HT1080 (cell line): ENCODE measurements around the gene UBE3B. TPM values are rescaled to one million over a fixed set of nuclear protein-coding genes. Genes with fewer than 3 reads are reported as not detected.

Experiments
- DNase-seq: peaks from one replicate; pipeline ENCODE4 v3.0.0-alpha.2; 2015; ENCODE audit warnings: low read depth
- total RNA-seq: library from RNA; depleted of rRNA; stranded (reverse); fragments of >200 nt; shearing (Covaris generic); gene quantifications from 2 replicates; pipeline ENCODE4 v1.2.3, GENCODE V29; 2014; rRNA removed

Gene UBE3B
- total RNA-seq, 1 experiment from 2014 or later, result 32.2 TPM

GRCh38 chr12:109568486-109568885 lies 91.1 kb downstream of the UBE3B start:
- DNase-seq, result no peak

GRCh38 chr12:109571773-109572505 lies 94.5 kb downstream of the UBE3B start:
- no peak for DNase-seq

- no peak for DNase-seq
These were observed 95.0 kb downstream of the UBE3B start for GRCh38 chr12:109572506-109572845.

GRCh38 chr12:109573029-109573913 lies 95.8 kb downstream of the UBE3B start, which contains the start of the genes MMAB and MVK:
Gene MMAB, minus strand, starts transcription at chr12:109573504. Its CDS starts 24 bp downstream, at chr12:109573480.
Gene MVK, plus strand, starts transcription at chr12:109573794. Its CDS starts 1,029 bp downstream, at chr12:109574823.
- peak; percentile 99 for DNase-seq

- DNase-seq, result no peak
These were observed 96.4 kb downstream of the UBE3B start for GRCh38 chr12:109573914-109574244.

- no peak for DNase-seq
These were observed 98.2 kb downstream of the UBE3B start for GRCh38 chr12:109575683-109576082.

GRCh38 chr12:109577311-109577710 lies 99.9 kb downstream of the UBE3B start:
- no peak for DNase-seq

- DNase-seq, result no peak
These were observed 101.0 kb downstream of the UBE3B start for GRCh38 chr12:109578330-109578927.

GRCh38 chr12:109579639-109580038 lies 102.2 kb downstream of the UBE3B start:
- DNase-seq, result no peak

GRCh38 chr12:109580272-109580671 lies 102.8 kb downstream of the UBE3B start:
- DNase-seq, result no peak

GRCh38 chr12:109580684-109581333 lies 103.4 kb downstream of the UBE3B start:
- DNase-seq, result no peak

- DNase-seq, result no peak
These were observed 103.9 kb downstream of the UBE3B start for GRCh38 chr12:109581334-109581691.

- DNase-seq, result no peak
These were observed 104.4 kb downstream of the UBE3B start for GRCh38 chr12:109581856-109582255.

GRCh38 chr12:109582636-109583035 lies 105.2 kb downstream of the UBE3B start:
- DNase-seq, result peak; percentile 17

- DNase-seq, result no peak
These were observed 106.3 kb downstream of the UBE3B start for GRCh38 chr12:109583733-109584132.

Other genes starting within 250 kb of the UBE3B start
- not detected in 2 replicates for gene FOXN4, start 168.3 kb upstream of the UBE3B start, total RNA-seq
- gene MYO1H, start 129.7 kb upstream of the UBE3B start, total RNA-seq, result not detected in 2 replicates
- gene KCTD10, start 334 bp upstream of the UBE3B start, total RNA-seq, result 44.6 and 56.3 TPM in 2 replicates
- 47.7 and 61.5 TPM in 2 replicates for gene MMAB, start 95.9 kb downstream of the UBE3B start, total RNA-seq
- gene MVK, start 96.2 kb downstream of the UBE3B start, total RNA-seq, result 52.5 and 62.2 TPM in 2 replicates
- 1.9 TPM in 2 replicates for gene FAM222A, start 236.2 kb downstream of the UBE3B start, total RNA-seq